HG02623 (cell line): Measurements from ENCODE around the gene RRP1.

Experiments
- ATAC-seq: cut with Tn5 transposase; IDR thresholded peaks from one replicate; pipeline ENCODE4 v1.9.1; 2021; ENCODE audit warnings: moderate library complexity; ENCODE audit not compliant: unreplicated experiment

Gene RRP1

DNA sequence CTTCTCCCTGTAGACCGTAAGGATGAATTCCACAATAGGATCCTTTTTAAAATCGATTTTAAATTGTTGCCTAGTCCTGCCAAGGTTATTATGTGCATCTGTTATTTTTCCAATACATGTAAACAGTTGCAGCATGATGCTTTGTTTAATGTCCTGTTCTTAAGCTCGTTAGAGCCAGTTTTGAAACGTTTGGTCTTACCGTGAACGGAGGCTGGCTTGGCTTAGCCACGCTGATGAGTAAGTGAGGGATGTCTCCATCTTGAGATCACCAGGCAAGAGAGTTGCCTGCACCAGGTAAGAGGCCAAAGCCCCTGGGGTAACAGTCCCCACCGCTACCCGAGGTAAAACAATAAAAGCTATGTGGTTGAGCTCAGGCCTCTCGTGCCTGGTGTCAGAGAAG lies 30.6 kb upstream of the RRP1 start:
- no peak for ATAC-seq

DNA sequence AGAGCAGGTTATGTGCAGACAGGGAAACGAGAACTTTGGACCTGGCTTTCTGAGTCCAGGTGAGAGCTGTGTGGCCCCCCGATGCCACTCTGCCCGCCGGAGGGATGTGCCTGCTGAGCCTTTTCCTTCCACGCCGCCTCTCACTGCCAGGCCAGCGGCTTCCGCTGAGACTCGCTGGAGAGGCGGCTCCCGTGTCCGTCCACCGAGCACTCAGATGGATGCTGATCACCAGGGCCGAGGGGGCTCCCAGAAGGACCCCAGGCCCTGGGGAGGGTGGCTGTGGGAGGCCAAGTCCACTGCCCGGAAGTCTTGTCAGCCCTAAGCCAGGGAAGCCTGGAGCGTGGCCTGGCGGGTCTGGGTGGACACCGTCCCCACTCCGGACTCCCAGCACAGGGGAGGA lies 29.7 kb upstream of the RRP1 start:
- ATAC-seq = no peak

DNA sequence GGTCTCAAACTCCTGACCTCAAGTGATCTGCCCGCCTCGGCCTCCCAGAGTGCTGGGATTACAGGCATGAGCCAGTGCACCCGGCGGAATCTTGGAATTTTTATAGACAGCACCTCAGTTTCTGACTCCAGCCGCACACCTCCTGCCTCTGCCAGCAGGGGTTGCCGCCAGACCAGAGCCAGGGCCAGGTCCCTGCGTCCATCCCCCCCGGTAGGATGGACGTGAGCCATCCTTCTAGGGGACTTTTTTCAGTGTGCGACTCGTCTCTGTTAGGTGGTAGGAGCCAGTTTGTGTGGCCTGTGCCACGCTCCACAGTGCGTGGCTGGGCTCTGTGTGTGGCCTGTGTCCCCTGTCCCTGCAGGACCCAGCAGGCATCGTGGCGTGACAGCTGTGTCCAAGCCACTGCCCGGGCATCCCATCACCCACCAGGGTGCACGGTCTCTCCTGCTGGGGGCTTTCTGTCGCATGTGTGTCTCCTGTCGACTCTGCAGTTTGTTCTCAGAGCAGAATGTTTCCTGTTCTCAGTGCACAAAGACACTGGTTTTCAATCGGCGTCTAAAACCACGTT lies 28.9 kb upstream of the RRP1 start:
- no peak for ATAC-seq

DNA sequence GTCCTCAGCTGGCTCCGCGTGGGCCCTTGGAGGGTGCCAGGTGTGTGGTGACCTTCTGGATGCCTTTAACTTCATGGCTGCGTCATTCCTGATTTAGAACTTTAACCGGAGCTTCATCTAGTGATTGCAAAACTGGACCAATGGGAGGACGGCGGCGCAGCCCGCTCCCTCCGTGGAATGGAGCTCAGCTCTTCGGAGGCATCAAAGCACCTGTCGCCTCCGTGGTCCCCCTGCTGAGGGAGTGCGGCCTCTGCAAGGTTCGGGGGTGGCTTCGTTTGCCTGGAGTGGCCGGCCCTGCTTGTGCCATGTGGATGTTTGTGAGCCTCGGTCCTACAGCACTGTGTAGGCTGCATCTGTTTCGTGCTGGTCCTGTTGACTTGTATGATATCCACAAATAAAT lies 27.5 kb upstream of the RRP1 start:
- no peak for ATAC-seq

DNA sequence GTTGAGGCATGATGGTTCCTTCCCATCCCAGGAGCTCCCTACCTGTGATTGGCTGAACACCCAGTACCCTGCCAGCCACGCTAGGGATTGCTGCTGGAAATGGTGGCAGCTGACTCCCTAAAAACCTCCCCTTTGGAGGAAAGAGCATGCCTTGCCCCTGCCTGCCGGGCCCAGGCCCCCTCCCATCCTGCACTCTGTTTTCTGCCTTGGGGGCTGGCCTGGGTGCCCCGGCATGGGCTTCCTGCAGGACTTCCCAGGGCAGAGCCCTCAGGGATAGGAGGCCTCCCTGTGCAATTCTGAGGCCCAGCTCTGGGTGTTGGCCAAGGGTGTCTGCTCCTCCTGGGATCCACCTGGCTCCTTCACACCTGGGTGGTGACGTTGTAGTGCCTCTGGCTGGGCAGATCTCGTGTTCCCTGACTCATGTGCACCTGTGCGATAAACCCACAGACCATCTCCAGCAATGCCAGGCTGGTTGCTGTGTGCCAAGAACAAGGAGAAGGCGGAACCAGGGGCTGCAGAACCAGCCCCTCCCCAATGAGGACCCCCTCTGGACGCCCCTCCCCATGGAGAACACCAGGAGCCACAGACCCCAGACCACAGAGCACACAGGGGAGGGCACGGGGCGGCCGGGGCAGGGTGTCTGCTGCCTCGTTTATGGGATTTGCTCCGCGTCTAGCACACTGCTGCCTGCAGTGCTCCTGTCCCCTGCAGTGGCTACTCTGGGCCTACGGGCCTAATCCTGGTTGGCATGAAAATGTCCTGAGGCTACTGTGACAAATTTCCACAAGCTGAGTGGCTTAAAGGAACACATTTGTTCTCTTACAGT lies 26.9 kb upstream of the RRP1 start:
- ATAC-seq = no peak

DNA sequence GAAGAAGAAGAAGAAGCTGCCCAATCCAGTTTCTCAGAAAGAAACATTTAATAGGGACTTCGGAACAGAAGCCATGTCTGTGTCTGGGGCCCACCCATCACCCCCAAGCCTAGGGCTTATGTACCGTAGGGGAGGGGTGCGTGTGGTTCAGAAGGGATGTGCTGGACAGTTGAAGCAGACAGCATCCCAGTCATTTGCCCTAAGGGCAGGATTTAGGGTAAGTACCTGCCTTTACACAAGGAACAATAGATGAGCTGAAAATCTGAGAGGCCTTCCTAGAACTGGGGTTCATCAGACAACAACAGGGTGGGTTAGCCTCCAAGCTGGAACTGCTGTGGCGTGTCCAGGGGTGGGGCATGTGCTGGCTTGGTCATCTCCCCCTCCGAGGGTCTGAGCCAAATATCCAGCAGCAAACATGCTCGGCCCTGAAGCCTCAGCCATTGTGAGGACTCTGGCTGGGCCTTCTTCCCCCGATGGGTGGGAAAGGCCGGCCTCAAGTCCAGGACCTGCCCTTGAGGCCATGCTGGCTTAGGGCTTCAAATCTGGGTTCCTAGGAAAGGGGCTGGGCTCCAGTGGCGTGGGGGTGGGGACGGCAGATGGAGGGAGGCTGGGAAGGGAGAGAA lies 25.4 kb upstream of the RRP1 start:
- ATAC-seq = no peak

DNA sequence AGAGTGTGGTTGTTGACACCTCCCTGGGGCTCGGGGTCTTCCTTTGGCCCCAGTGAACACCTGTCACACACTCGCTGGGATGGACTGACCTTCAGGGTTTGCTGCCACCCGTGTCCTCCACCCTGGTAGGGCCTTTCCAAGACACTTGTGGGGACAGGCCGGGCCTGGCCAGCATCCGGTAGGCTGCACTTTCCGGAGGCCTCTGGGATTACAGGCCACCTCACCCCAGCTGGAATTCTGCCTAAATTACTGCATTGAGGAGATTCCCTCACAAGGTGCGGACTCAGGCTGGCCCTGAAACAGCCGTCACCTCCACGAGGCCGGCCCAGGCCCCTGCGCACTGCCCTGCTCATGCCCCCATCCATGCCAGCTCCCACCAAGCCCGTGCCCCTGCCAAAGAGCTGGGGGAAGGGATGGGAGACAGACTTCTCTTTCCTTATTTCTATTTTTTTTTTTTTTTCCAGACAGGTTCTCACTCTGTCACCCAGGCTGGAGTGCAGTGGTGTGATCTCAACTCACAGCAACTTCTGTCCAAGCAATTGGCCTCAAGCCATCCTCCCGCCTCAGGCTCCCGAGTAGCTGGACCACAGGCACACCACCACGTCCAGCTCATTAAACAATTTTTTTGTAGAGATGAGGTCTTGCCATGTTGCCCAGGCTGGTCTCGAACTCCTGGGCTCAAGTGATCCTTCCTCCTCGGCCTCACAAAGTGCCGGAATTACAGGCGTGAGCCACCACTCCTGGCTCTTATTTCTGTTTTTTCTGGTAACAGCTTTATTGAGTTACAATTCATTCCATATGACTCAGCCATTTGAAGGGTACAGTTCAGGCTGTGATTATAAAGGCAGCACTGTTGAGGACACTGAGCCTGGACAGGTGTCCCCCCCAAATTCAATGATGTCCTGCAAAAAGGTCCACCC lies 24.5 kb upstream of the RRP1 start:
- ATAC-seq = no peak

DNA sequence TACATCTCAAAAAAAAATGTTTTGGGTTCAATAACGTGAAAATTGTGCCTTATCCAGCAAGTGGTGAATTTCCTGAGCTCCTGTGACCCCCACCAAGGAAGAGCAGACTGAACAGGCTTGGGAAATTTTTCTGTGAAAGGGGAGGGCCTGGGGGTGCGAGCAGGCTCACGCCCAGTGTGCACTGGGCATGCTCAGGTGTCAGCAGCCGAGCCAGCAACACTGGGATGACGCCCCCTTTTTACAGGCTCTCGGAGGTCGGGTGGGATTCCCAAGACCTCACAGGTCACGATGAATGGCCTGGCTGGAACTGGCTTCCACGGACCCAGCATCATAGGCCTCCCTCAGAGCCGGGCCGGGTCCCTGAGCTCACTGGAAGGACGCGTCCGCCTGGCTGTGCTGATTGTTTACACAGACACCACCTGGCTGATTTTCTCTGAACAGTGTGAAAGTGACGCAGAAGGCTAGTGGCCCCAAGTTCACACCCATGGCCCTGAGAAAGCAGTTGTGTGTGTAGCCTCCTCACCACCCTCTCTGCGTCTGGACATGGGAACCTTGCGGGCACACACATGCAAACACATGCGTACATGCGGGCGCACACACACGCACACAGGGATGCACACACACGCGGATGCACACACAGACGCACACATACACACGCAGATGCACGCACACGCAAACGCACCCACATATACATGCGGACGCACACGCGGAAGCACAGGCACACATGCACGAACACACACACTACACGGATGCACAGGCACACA lies 22.5 kb upstream of the RRP1 start:
- ATAC-seq = no peak

DNA sequence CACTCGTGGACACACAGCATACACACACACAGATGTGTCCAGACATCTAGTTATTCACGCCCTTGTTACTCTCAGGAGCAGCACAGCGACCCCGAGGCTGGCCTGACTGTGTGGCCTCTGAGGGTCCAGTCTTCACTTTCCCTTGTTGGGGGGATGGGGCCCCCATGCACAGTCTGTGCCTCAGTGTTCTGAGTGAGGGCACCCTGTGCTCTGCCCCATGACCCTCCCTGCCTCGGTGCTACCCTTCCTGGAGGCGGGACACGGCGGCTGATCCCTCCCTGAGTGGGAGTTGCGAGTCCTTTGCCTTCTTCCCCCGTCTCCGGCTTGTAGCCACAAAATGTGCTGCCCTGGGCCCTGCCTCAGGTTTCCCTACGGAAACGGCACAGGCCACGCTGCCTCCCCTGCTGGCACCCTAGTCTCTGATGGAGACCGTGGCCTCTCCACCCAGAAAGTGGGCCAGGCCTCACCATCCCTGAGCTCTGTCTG lies 21.8 kb upstream of the RRP1 start:
- no peak for ATAC-seq

DNA sequence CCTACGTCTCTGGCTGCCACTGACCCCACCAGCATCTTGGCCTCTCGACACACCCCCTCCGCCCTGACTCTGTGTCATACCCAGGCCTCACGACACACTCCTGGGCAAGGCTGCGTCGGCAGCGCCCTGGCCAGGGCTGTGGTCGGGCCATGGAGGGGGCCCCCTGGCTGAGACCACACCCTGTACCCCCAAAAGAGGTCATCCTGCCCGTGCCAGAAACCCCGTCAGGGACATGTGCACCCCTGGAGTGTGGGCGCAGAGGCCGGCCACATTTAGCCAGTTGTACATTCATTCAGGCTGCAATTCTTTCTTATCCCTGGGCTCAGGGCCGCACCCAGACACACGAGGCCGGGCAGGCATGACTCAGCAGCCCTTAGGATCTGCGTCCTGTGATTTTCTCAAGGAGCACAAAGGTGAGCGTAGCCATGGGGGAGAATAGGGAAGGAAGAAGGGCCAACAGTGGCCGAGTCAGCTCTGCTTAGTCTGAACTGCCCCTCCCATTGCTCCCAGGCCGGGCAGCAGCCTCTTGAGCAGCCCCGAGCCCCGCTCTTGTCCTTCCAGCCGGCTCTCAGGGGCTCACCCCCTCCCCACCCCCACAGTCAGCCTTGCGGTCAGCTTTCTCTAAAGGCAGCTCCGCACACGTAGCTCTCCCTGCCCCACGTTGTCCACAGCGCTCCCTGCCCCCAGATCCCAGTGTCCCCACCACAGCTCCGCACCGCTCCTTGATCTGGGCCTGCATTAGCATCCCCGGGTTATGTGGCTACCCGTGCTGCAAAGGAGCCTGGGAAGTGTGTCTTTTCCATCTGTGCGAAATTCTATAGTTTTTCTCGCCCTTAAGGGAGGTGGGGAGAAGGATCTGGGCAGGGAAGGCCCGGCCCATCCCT lies 21.2 kb upstream of the RRP1 start:
- no peak for ATAC-seq

DNA sequence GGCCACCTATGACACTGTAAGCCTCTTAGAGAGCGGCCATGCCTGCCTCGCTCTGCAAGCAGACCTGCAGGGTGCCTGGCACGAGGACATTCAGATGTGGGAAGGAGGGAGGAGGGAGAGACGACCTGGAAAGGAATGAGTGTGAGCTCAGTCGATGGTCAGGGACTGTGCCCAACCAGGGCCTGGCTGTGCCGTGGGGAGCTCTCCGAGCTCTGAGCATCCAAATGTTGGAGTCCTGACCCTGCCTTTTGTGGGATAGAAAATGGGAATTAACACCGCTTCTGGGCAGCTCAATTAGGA lies 20.6 kb upstream of the RRP1 start:
- no peak for ATAC-seq

DNA sequence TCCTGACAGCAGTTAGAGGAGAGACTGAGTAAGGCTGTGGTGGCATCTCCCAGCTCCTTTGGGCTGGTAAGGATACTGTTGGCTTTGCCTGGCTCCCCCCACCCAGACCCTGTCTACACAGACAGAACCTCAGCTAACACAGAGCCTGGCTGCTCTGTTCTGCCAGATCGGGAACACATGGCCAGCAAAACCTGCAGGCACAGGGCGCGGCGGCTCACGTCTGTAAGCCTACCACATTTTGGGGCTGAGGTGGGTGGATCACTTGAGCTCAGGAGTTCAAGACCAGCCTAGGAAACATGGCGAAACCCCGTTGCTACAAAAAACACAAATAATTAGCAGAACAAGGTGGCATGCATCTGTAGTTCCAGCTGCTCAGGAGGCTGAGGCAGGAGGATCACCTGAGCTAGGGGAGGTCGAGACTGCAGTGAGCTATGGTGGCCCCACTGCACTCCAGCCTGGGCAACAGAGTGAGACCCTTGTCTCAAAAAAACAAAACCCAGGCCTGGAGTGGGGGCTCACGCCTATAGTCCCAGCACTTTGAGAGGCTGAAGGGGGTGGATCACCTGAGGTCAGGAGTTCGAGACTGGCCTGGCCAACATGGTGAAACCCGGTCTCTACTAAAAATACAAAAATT lies 19.9 kb upstream of the RRP1 start:
- no peak for ATAC-seq

DNA sequence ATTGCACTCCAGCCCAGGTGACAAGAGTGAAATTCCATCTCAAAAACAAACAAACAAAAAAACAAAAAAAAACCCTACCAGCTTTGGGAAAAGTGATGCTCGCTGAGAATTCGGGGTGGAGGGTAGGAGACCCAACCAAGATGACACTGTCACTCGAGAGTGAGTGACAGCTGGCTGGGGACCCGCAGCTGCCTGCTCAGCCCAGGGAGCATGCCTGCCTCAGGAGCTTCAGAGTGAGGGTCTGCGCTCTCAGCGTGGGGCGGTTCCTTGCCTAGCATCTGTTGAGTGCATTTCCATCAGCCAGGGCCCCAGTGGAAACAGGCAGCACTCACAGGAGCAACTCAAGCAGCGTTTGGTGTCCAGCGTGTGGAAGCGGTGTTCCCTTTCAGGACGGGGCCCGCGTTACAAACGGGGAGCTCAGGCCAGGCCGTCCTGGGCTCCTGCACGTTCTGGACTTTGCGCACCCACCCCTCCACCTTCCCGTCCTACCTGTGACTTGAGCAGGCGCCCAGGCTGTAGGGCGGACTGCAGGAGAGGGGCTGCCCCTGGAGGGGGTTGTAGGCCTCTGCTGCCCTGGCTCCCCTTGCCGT lies 19.2 kb upstream of the RRP1 start:
- ATAC-seq = no peak

DNA sequence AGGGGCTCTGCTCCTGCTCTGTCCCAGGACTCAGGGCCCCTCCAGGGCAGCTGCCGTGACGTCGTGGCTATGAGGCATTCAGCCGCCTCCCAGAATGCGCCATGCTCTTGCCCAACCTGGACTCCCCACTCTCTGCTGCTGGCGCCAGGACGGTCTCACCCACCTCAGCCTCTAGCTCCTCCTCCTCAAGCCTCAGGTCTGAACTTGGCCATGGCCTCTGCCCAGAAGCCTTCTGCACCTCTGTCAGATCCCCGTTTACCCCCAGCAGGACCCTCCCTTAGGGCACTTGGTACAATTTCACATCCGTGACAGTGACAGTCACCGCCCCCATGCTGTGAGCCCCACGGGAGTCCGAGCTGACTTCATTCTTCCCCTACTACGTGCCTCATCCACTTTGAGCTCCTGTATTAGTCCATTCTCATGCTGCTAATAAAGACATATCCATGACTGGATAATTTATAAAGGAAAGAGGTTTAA lies 18.1 kb upstream of the RRP1 start:
- ATAC-seq = no peak

DNA sequence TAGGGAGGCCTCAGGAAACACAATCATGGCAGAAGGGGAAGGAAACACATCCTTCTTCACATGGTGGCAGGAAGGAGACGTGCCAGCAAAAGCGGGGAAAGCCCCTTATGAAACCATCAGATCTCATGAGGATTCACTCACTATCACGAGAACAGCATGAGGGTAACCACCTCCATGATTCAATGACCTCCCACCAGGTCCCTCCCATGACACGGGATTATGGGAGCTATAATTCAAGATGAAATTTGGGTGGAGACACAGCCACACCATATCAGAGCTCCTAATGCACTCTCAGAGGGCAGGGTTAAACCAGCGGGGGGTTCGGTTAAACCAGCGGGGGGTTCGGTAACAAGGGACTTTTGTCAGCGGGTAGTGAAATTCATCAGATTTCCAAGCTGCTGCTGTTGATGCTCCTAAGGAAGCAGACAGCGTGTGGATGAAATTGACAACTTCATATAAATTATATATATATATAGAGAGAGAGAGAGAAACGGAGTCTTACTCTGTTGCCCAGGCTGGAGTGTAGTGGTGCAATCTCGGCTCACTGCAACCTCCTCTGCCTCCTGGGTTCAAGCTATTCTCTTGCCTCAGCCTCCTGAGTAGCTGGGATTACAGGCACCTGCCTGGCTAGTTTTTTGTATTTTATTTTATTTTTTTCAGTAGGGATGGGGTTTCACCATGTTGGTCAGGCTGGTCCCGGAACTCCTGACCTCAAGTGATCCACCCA lies 17.5 kb upstream of the RRP1 start:
- no peak for ATAC-seq

DNA sequence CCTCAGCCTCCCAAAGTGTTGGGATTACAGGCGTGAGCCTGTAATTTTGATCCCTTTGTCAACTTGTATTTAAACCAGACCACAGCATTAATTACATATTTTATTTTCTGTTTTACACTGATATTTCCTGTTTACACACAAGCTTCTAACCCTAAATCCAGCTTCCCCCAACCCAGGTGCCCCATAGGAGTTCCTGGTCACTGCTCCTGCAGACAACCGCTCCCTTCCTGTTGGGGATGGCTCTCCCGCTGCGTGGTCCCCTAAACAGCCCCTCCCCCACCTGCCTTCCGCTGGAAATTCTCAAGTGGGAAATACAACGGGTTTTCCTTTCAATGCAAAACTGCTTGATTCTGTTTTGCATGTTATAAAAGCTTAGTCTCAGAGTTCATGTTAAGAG lies 17.0 kb upstream of the RRP1 start:
- ATAC-seq = no peak

DNA sequence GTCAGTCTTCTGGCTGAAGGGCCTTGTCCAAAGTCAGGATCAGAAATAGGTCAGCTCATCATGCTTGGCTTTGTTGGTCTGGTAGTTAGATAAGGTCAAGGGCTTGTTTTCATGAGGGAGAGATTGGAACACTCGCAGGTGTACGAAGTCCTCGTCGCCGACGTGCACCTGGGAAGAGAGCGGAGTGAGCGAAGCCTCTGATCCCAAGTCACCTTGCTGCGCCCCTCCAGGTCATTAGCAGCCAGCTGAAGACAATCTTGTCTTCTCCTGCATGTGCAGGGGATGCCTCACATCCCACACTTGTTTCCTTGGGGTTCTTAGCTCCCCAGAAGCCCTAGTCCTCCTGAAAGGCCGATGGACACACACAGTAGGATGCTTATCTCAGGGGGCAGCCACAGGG lies 15.2 kb upstream of the RRP1 start:
- ATAC-seq = no peak

DNA sequence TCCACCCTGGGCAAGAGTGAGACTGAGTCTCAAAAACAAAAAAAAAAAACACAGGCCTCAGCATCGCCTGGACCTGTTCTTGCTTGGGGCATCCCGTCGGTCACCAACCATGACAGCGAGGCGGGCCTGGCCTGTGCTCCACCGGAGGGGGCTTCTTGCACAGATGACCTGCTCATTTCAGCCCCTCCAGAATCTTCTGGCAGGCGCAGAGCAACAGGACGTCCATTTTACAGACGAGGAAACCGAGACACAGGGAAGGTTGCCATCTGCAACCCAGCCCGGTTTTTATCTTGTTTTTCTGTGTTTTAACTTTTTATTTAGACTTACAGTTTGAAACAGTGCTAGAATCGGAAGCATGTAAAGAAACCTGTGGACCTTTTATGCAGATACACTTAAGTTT lies 14.2 kb upstream of the RRP1 start:
- ATAC-seq = no peak
